Smooth muscle cell of the umbilical artery (primary cell): ENCODE measurements around the gene ZCCHC17. TPM values are rescaled to one million over a fixed set of nuclear protein-coding genes. Genes with fewer than 3 reads are reported as not detected.

Source experiments
- total RNA-seq: library from RNA; depleted of rRNA; stranded (reverse); fragments of >200 nt; gene quantifications from 2 replicates; pipeline ENCODE4 v1.2.3, GENCODE V29; 2014

Gene ZCCHC17, protein sequence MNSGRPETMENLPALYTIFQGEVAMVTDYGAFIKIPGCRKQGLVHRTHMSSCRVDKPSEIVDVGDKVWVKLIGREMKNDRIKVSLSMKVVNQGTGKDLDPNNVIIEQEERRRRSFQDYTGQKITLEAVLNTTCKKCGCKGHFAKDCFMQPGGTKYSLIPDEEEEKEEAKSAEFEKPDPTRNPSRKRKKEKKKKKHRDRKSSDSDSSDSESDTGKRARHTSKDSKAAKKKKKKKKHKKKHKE
- total RNA-seq: 39.9 and 40.1 TPM in 2 replicates

GRCh38 chr1:31296486-31297276 is at the start of gene ZCCHC17, which contains the start of gene SNRNP40:
Gene ZCCHC17, plus strand, starts transcription at chr1:31297032. Its CDS starts 13,067 bp downstream, at chr1:31310099.
Gene SNRNP40, minus strand, starts transcription at chr1:31296788. Its CDS starts 37 bp downstream, at chr1:31296751.

GRCh38 chr1:31373056-31373896 is 76.4 kb downstream of the ZCCHC17 start, which contains the start of gene FABP3:
Gene FABP3, minus strand, starts transcription at chr1:31373076. Its CDS starts 62 bp downstream, at chr1:31373014.

GRCh38 chr1:31412732-31413404 is 116.0 kb downstream of the ZCCHC17 start, which contains the start of gene SERINC2:
Gene SERINC2, plus strand, starts transcription at chr1:31413213. Its CDS starts 53 bp downstream, at chr1:31413266.

Other genes with a start within 250 kb of the ZCCHC17 start
- 52.3 and 76.7 TPM in 2 replicates for gene PUM1, start 231.3 kb upstream of the ZCCHC17 start, total RNA-seq
- gene NKAIN1, start 57.1 kb upstream of the ZCCHC17 start, total RNA-seq: not detected in 2 replicates
- 67.1 and 74.7 TPM in 2 replicates for gene SNRNP40, start 244 bp upstream of the ZCCHC17 start, total RNA-seq
- 4.5 and 17.2 TPM in 2 replicates for gene FABP3, start 76.0 kb downstream of the ZCCHC17 start, total RNA-seq
- 2.7 and 8.5 TPM in 2 replicates for gene SERINC2, start 116.2 kb downstream of the ZCCHC17 start, total RNA-seq